K562 (cell line): ENCODE results near the gene PRTFDC1. TPM values are rescaled to one million over a fixed set of nuclear protein-coding genes. Genes with fewer than 3 reads are reported as not detected.
A peak's percentile ranks its signal among the peaks of the same experiment; 100 is the strongest.

Experiments
- AFF1 ChIP-seq, 2 experiments: fragments of 450-650 bp; IDR thresholded peaks; 2 replicates each; pipeline ENCODE4 v1.6.1; 2018; ENCODE audit warnings: mild to moderate bottlenecking in 2 of 2, low read depth in 1 of 2; ENCODE audit not compliant: partially characterized antibody in 2 of 2
- ELF1 ChIP-seq: fragments of 200-800 bp; sonication (Bioruptor generic); IDR thresholded peaks from 2 replicates; pipeline ENCODE4 v1.6.1; 2016; ENCODE audit warnings: missing genetic modification characterization, missing compliant biosample characterization
- HMG20A ChIP-seq: fragments of 450-650 bp; formaldehyde crosslinking; conservative IDR thresholded peaks from 2 replicates; pipeline ENCODE4 v1.4.0; 2020; ENCODE audit warnings: mild to moderate bottlenecking, mixed read lengths
- NELFE ChIP-seq: IDR thresholded peaks from 2 replicates; pipeline ENCODE4 v1.6.1; 2011; ENCODE audit warnings: mild to moderate bottlenecking; ENCODE audit not compliant: insufficient read depth, insufficient read length
- OTX1 ChIP-seq: fragments of 450-650 bp; formaldehyde crosslinking; IDR thresholded peaks from 2 replicates; pipeline ENCODE4 v1.4.0; 2022; ENCODE audit warnings: mild to moderate bottlenecking
- RCOR1 ChIP-seq, 2 experiments: IDR thresholded peaks; 2 replicates each; pipeline ENCODE4 v1.6.1; 2012; ENCODE audit warnings: low read depth in 2 of 2, low read length in 2 of 2, borderline replicate concordance in 1 of 2, improper control_type of control experiment in 1 of 2
- RNF2 ChIP-seq: sonication (generic); IDR thresholded peaks from 2 replicates; pipeline ENCODE4 v1.6.1; 2016
- SMAD3 ChIP-seq: fragments of 450-650 bp; formaldehyde crosslinking; conservative IDR thresholded peaks from 2 replicates; pipeline ENCODE4 v1.4.0; 2020; ENCODE audit warnings: mild to moderate bottlenecking
- ZBTB8A ChIP-seq: fragments of 450-650 bp; IDR thresholded peaks from 2 replicates; pipeline ENCODE4 v1.6.1; 2018; ENCODE audit warnings: mild to moderate bottlenecking, moderate library complexity; ENCODE audit not compliant: partially characterized antibody
- ZNF384 ChIP-seq: IDR thresholded peaks from 2 replicates; pipeline ENCODE4 v1.6.1; 2012; ENCODE audit warnings: low read depth, low read length, improper control_type of control experiment
- ZNF41 ChIP-seq: fragments of 250-450 bp; sonication (Bioruptor Pico); conservative IDR thresholded peaks from 2 replicates; pipeline ENCODE4 v1.4.0; 2020; ENCODE audit warnings: mild to moderate bottlenecking
- ZNF75A ChIP-seq: fragments of 450-650 bp; formaldehyde crosslinking; IDR thresholded peaks from 2 replicates; pipeline ENCODE4 v1.4.0; 2020; ENCODE audit warnings: mild to moderate bottlenecking
- polyA plus RNA-seq, 8 experiments: library from polyadenylated mRNA; depleted of rRNA in 4 of 8; stranded (reverse) in 5 of 8; unstranded in 3 of 8; fragments of >200 nt; fragmentation: Nextera tagmentation in 2 of 8; fragmentation: Illumina TruSeq in 1 of 8; extraction: Ambion mirVana in 2 of 8; extraction: Trizol in 1 of 8; gene quantifications; 2 replicates each; pipeline versions ENCODE4 v1.2.1 to v1.2.3, GENCODE V29; 2011 to 2014; ENCODE audit warnings: inconsistent platforms in 1 of 8, missing spikeins in 1 of 8
- total RNA-seq, 7 experiments: library from RNA; depleted of rRNA in 6 of 7; stranded (reverse); fragments of >200 nt in 6 of 7; fragmentation: Illumina TruSeq in 2 of 7; extraction: Trizol in 2 of 7; gene quantifications; 2 replicates each; pipeline versions ENCODE4 v1.2.1 to v1.2.3, GENCODE V29; 2011 to 2021; ENCODE audit warnings: low replicate concordance in 1 of 7
- TF ChIP-seq, protein P1 (sequence below), 2 experiments: fragments of 250-450 bp in 1 of 2; fragments of 450-650 bp in 1 of 2; sonication (Bioruptor Pico) in 1 of 2; IDR thresholded peaks; 2 replicates each; pipeline versions ENCODE4 v1.6.1 to v1.8.0; 2016 to 2021; ENCODE audit warnings: mild to moderate bottlenecking in 2 of 2, moderate library complexity in 2 of 2, missing compliant biosample characterization in 1 of 2, missing genetic modification characterization in 1 of 2
- TF ChIP-seq, protein P2 (sequence below): IDR thresholded peaks from 2 replicates; pipeline ENCODE4 v1.6.1; 2016; ENCODE audit warnings: missing genetic modification characterization, missing compliant biosample characterization
- TF ChIP-seq, protein P3 (sequence below): fragments of 450-650 bp; IDR thresholded peaks from 2 replicates; pipeline ENCODE4 v1.6.1; 2017; ENCODE audit warnings: antibody characterized with exemption
- TF ChIP-seq, protein P4 (sequence below): sonication (generic); formaldehyde crosslinking; IDR thresholded peaks from 2 replicates; pipeline ENCODE4 v1.8.1; 2023; ENCODE audit warnings: mild to moderate bottlenecking, missing genetic modification reagents
- TF ChIP-seq, protein P5 (sequence below): fragments of 450-650 bp; IDR thresholded peaks from 2 replicates; pipeline ENCODE4 v1.6.1; 2016

The PRTFDC1 gene
- total and polyA plus RNA-seq, 9 of the 15 experiments (the other 6 are each of a cell fraction or from before 2014, with no cell fraction given): 7.0 to 27.6 (median 10.0) TPM

- no peak for TF ChIP-seq AFF1 (IDR thresholded peaks at IDR 0.05; ENCODE audit: low read depth in 1 of 2, partially characterized antibody in 2 of 2)
- TF ChIP-seq, protein P1, sequence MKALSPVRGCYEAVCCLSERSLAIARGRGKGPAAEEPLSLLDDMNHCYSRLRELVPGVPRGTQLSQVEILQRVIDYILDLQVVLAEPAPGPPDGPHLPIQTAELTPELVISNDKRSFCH (CRISPR knock-in tag; IDR thresholded peaks at IDR 0.05): no peak
- TF ChIP-seq, protein P1 (tag; IDR thresholded peaks at IDR 0.05): no peak
- TF ChIP-seq, protein P2, sequence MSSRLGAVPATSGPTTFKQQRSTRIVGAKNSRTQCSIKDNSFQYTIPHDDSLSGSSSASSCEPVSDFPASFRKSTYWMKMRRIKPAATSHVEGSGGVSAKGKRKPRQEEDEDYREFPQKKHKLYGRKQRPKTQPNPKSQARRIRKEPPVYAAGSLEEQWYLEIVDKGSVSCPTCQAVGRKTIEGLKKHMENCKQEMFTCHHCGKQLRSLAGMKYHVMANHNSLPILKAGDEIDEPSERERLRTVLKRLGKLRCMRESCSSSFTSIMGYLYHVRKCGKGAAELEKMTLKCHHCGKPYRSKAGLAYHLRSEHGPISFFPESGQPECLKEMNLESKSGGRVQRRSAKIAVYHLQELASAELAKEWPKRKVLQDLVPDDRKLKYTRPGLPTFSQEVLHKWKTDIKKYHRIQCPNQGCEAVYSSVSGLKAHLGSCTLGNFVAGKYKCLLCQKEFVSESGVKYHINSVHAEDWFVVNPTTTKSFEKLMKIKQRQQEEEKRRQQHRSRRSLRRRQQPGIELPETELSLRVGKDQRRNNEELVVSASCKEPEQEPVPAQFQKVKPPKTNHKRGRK (tag): no peak
- TF ChIP-seq HMG20A (CRISPR knock-in tag): no peak
- TF ChIP-seq RCOR1 (IDR thresholded peaks at IDR 0.05; ENCODE audit: borderline replicate concordance in 1 of 2, low read depth in 2 of 2, low read length in 2 of 2): peak in 1 of 2 experiments; percentile 57; a peak in 1 of 4 replicates
- no peak for TF ChIP-seq ZNF75A (CRISPR knock-in tag)
- TF ChIP-seq ZBTB8A: no peak
- TF ChIP-seq OTX1 (CRISPR knock-in tag): no peak
- TF ChIP-seq SMAD3 (CRISPR knock-in tag): no peak
- TF ChIP-seq, protein P3, sequence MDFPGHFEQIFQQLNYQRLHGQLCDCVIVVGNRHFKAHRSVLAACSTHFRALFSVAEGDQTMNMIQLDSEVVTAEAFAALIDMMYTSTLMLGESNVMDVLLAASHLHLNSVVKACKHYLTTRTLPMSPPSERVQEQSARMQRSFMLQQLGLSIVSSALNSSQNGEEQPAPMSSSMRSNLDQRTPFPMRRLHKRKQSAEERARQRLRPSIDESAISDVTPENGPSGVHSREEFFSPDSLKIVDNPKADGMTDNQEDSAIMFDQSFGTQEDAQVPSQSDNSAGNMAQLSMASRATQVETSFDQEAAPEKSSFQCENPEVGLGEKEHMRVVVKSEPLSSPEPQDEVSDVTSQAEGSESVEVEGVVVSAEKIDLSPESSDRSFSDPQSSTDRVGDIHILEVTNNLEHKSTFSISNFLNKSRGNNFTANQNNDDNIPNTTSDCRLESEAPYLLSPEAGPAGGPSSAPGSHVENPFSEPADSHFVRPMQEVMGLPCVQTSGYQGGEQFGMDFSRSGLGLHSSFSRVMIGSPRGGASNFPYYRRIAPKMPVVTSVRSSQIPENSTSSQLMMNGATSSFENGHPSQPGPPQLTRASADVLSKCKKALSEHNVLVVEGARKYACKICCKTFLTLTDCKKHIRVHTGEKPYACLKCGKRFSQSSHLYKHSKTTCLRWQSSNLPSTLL: no peak
- TF ChIP-seq ZNF41 (CRISPR knock-in tag): no peak
- TF ChIP-seq, protein P4, sequence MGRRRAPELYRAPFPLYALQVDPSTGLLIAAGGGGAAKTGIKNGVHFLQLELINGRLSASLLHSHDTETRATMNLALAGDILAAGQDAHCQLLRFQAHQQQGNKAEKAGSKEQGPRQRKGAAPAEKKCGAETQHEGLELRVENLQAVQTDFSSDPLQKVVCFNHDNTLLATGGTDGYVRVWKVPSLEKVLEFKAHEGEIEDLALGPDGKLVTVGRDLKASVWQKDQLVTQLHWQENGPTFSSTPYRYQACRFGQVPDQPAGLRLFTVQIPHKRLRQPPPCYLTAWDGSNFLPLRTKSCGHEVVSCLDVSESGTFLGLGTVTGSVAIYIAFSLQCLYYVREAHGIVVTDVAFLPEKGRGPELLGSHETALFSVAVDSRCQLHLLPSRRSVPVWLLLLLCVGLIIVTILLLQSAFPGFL (CRISPR knock-in tag): no peak
- TF ChIP-seq RNF2: no peak
- TF ChIP-seq ZNF384: peak; percentile 90
- TF ChIP-seq ELF1 (tag): peak; percentile 83
- TF ChIP-seq NELFE: no peak
- TF ChIP-seq, protein P5, sequence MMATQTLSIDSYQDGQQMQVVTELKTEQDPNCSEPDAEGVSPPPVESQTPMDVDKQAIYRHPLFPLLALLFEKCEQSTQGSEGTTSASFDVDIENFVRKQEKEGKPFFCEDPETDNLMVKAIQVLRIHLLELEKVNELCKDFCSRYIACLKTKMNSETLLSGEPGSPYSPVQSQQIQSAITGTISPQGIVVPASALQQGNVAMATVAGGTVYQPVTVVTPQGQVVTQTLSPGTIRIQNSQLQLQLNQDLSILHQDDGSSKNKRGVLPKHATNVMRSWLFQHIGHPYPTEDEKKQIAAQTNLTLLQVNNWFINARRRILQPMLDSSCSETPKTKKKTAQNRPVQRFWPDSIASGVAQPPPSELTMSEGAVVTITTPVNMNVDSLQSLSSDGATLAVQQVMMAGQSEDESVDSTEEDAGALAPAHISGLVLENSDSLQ: 0 out of 2 replicates have a peak, but pooled peaks have one; percentile 16
Observed at GRCh38 chr10:24912215-24912614, 40.2 kb downstream of the PRTFDC1 start (continued).
